HG03060 (cell line): ENCODE results near the gene DCAF12L1.

ENCODE experiments used
- ATAC-seq: cut with Tn5 transposase; IDR thresholded peaks from one replicate; pipeline ENCODE4 v1.9.1; 2021; ENCODE audit warnings: low read depth, moderate number of reproducible peaks; ENCODE audit not compliant: unreplicated experiment

Gene DCAF12L1

GRCh38 chrX:126552313-126553022 is at the start of gene DCAF12L1:
DCAF12L1 (minus strand) TSS chrX:126552814; CDS start chrX:126552608, 206 bp downstream.
- no peak for ATAC-seq

GRCh38 chrX:126580877-126581276 is 28.3 kb upstream of the DCAF12L1 start:
- no peak for ATAC-seq

DNA sequence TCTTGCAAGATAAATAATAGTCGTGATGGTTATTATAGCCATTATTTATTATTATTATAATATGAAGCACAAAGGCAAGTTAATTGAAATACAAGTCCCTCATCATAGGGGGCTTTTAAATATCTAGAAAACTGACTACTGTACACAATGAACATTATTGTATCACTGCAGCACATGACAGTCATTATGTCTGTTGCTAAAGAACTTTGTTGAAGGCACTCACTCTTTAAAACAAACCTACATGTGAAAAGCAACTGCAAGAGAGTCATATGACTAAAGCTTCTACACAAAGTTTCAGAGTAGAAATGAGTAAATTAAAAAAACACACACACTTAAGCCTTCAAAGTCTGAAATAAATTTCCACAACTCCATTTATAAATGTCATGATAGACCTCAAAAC is 23.3 kb upstream of the DCAF12L1 start:
- no peak for ATAC-seq

- no peak for ATAC-seq
Measured at GRCh38 chrX:126557151-126557550, 4.5 kb upstream of the DCAF12L1 start.

DNA sequence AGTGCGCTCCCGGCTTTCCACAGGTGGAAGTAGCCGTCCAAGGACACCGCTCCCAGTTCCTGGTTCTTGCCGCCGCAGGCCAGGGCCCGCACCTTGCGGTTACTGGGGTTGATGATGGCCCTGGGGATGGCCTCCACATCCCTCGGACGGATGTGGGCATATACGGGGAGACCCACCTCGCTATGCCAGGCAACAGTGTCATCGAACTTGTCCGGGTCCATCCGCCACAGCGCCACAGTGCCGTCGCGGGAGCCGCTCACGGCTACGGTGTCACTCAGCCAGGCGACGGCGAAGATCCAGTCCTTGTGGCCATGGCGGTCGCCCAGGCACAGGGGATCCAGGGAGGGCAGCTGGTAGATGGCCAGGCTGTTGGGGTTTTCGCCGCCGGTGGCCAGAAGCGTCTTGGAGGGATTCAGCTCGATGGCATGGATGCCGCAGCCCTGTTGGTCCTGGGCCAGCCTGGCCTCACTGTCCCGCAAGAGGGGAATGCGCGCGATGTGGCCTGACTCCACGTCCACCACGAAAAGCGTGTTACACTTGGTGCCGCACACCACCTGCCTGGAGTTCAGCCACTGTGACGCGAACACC is 795 bp downstream of the DCAF12L1 start:
- no peak for ATAC-seq

GRCh38 chrX:126551306-126551705 is 1.3 kb downstream of the DCAF12L1 start:
- ATAC-seq, result no peak

GRCh38 chrX:126550816-126551215 is 1.8 kb downstream of the DCAF12L1 start:
- ATAC-seq, result no peak

DNA sequence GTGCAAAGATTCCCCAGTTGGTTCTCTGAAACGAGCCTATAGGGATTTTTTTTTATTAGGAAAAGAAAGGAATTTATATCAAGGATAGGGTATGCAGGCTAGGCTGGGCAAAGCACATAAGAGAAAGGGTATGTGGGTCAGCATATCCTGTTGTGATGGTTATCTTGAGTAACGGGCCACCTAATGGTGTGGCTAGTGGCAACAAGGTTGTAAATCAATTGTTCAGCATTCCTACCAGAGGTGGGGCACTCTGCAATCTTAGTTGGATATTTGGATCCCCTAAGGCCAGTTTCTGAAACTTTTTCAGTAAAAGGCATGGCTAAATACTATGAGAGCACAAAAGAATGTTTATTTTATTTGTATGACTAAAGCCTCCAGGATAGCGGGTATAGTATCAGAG is 42.7 kb downstream of the DCAF12L1 start:
- ATAC-seq, result no peak
